GM19463 (cell line): ENCODE measurements around the gene PRKN.

ENCODE experiments used
- ATAC-seq: cut with Tn5 transposase; IDR thresholded peaks from one replicate; pipeline ENCODE4 v1.9.1; 2021; ENCODE audit warnings: mild to moderate bottlenecking, moderate library complexity; ENCODE audit not compliant: unreplicated experiment

PRKN gene

DNA sequence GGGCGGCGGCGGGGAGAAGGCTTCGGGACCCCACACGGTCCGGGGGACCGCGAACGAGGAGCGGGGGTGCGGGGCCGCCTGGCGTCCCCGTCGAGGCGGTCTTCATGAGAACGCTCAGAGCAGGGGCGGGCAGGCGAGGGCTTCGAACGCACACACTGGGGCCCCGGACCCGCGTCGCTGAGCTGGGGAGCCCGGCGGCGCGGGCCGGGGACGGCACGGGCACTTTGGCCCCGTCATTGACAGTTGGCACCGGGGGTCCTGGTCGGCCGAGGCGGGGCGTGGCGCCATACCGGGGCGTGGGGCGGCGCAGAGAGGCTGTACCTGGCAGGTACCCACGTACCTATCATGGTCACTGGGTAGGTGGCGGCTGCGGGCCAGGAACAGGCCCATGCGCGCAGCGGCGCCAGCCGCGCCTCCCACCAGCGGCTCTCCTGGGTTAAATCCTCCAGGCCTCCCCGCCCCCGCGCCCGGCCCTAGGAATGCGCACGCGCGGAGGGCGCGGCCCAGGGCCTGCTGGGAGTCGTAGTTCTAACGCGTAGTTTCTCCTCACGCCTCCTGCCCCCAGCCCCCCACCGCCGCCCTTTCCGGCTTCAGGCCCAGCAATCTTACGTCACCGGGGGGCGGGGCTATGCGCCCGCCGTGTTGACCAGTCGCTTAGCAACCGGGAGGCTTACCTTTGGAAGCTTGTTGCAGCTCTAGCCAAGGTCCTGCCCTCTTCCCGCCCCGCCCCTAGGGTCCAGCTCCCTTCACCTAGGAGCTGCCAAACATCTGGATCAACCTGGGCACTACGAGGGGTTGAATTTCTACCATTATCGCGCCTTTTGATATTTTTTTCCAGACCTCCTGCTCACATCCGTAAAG is at the start of gene PRKN, which contains the start of gene PACRG:
PRKN (minus strand) TSS at position 445 of the 861 bp plus-strand sequence.
PACRG (plus strand) TSS at position 653 of the 861 bp plus-strand sequence.
- peak; percentile 97 for ATAC-seq

DNA sequence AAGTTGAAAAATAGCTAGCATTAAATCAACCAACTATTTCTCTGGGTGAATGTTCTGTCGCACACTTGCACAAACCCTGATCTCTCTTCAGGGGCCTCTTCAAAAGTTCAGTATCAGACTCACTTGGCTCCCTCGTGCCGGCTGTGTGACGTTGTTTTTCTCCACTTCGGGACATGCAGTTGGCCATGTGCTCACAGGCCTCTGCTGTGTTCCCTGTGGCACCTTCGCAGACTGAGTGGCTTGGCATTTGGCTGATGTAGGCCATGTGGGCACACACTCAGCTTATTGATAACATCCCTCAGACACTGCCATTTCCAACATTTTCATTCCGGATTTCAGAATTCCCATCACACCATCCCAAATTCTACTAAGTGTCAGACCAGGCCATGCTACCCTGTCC is 49.5 kb upstream of the PRKN start:
- no peak for ATAC-seq

- no peak for ATAC-seq
Observed at GRCh38 chr6:162773996-162774395, 46.4 kb upstream of the PRKN start.

- no peak for ATAC-seq
Observed at GRCh38 chr6:162772466-162772865, 44.9 kb upstream of the PRKN start.

GRCh38 chr6:162770955-162771354 is 43.4 kb upstream of the PRKN start:
- ATAC-seq: no peak

DNA sequence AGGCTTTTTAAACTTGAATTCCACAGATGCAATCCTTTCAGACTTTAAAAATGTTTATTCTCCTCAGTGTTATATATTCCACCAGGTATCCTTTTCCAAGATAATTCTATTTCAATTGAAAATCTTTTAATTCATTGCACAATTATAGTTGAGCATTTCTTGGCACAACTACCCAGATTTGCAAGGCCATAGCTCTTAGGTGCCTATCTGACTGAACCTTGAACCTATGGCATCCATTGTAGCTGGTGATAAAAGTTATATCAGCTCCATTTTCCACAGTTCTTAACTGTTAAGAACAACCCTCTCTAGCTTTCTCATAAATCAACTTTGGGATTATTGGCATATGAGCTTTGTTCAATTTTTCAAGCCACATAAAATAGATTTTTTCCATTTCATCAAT is 42.6 kb upstream of the PRKN start:
- ATAC-seq: no peak

DNA sequence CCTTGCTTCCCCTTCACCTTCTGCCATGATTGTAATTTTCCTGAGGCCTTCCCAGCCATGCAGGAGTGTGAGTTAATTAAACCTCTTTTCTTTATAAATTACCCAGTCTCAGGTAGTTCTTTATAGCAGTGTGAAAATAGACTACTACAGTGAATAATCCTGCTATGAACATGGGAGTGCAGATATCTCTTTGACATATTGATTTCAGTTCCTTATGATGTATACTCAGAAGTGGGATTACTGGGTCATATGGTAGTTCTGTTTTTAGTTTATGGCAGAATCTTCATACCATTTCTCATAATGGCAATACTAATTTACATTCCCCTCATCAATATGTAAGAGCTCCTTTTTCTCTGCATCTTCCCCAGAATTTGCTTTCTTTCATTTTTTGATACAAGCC is 26.2 kb upstream of the PRKN start:
- ATAC-seq: no peak

DNA sequence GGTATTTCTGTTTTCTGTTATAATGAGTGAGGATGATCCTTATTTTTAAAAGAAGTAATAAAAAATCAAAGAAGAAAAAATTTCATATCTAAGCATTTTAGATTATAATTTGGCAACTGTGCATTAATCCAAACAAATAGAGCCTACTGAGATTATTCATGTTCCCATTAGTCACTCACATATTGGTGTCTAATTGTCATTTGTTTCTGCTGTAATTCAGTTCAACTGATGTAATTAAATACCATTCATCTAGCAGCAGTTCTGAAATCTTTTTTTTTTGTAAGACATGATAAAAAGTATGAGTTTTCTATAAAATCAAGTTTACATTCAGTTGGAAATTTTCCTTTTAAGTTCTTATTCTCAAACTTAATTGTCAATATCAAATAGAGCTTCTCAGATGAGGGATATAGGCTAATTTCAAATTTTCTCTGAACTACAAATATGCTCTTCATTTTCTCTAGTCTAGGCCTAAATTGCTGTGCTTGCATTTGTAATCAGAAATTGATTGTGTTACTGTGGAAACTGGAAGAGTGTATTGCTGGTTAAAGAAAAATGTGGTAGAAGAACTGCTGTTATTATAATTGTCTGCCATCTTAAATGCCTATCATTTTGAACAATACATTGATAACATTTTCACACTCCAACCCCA is 23.8 kb upstream of the PRKN start:
- ATAC-seq: no peak

- ATAC-seq: no peak
Observed at GRCh38 chr6:162750776-162751175, 23.2 kb upstream of the PRKN start.

DNA sequence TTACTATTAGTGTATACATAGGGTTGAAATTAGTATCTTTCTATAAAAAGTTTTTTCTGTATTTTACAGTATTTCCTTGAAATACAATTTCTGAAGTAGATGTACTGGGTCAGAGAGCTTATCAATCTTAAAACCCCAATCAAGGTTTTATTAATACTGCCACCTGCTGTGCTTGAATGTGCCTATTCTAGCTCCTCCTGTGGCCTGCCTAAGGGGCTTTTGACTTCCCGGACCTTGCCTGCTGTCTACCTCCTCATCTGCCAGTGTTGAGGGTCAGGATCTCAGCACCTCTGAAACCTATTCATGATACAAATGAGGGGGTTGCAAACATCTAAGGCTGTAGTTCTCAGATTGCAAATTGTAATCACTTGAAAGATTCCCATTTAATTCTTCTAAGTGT is 9.4 kb upstream of the PRKN start:
- no peak for ATAC-seq

DNA sequence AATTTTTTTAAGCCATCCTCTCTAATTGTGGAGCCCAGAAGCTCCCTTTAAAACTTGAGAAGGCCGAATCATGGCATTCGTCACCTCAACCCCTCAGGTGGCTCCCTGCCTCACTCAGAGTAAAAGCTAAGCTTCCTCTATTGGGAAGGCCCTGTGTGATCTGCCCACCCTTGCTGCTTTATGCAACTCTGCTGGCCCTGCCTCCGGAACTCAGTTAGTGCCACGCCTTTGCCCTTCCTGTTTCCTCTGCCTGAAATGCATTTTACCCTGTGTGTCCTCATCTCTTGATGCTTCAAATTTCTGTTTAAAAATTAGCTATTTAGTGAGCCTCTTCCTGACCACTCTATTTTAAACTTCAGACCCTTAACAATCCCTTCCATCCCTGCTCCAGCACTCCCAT is 5.9 kb upstream of the PRKN start:
- ATAC-seq: no peak

- ATAC-seq: no peak
Observed at GRCh38 chr6:162730502-162730901, 2.9 kb upstream of the PRKN start.

- ATAC-seq: no peak
Observed at GRCh38 chr6:162728706-162729105, 1.1 kb upstream of the PRKN start.

GRCh38 chr6:162728197-162728596 is 631 bp upstream of the PRKN start:
- no peak for ATAC-seq

DNA sequence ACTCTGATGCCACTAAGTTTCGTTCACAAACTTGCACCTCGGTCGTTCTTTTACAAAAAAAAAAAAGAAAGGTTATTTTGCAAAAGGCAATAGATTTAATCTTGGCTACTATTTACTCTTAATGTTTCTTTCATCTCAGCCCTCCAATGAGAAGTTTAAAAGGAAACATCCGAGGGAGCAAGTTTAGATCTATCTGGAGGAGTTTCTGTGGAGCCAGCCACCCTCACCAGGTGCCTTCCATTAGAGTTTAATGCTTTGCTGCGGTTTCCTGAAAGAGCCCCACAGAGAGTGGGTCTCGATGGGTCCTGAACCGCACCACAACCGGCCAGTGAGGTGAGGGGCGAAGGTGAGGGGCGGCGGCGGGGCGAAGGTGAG is 632 bp downstream of the PRKN start:
- no peak for ATAC-seq

GRCh38 chr6:162722633-162723032 is 4.9 kb downstream of the PRKN start:
- ATAC-seq: no peak

DNA sequence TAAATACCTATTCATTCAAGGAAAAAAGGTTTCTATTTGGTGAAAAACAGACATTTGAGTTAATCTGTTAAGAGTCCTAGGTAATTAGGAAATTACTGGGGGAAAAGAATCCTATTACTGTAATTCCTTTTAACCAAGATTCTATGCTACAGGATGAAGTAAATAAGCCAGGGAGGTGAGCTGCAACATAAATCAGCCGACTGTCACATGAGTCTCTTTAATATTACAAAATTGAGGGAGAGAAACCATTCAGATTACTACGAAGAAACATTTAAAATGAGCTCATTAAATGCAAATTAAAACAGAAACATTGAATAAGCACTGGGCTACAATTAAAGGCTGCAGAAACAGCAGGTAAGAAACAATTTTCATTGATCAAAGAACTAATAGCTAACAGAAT is 5.3 kb downstream of the PRKN start:
- ATAC-seq: no peak

DNA sequence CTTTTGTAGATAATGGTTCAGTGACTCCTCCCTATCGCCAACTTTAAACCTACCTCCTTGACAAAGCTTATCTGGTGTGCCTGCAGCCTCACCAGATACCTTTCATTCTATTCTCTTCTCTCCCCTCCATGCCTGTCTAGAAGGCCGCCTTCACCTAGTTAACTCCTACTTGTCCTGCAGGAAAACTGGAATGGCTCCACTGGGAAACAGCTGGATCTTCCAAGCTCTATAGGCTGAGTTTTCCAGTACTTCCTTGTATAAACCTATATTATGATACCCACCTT is 6.2 kb downstream of the PRKN start:
- no peak for ATAC-seq

DNA sequence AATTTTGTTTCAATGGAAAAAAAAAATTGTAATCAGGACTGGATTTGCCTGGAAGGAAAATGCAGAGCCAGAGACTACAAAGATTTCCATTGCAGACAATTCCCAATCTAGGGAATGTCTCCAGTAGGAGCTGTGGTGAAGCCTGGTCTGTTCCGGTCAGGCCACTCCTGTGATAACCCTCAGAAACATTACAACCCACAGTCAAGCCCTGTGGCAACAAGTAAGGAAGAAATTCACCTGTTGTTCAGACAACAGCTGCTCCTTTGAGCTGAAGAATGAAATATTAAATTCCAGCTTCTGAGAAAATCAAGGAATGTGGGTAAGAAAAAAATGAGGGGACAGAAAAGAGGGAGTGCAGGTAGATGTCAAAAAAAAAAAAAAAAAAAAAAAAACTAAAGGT is 8.0 kb downstream of the PRKN start:
- no peak for ATAC-seq

DNA sequence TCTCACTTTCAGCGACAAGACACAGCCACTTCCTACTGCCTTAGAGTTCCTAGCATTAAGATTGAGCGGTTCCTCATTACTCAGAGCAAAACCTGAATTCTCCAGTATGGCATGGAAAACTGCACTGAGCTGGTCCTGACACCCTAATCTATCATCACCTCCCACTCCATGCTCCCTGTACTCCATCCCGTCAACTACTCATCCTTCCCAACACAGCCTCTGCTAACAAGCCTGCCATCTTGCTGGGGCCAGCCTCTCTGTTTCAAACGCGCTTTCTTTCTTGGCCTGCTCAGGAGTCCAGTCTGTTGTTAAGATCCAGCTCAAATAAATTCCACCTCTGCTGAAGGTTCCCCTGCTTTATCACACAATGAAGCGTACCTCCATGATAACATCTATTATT is 12.0 kb downstream of the PRKN start:
- ATAC-seq: no peak

- no peak for ATAC-seq
Observed at GRCh38 chr6:162713974-162714780, 13.4 kb downstream of the PRKN start.

DNA sequence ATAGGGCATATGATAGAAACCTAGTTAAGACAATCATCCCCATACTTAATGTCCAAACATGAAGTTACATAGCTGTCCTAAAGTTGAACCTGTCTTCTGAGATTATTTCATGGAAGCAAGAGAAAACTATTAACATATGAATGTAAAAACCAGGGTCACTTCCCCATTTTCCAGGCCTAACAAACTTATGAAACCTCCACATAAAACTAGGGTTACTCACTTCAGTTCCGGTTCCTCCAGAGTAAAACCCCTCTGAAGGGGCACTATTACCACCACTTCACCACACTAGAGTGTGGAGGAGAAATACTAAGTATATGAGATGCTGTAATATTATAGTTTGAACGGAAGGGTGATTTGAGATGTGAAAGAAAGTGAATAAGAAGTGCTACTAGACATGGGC is 14.9 kb downstream of the PRKN start:
- no peak for ATAC-seq
